Measurements from ENCODE around the gene ERBIN.

- TF ChIP-seq CTCF (IDR thresholded peaks at IDR 0.05; ENCODE audit: poor library complexity): no peak
- no peak for TF ChIP-seq EZH2 (IDR thresholded peaks at IDR 0.05; ENCODE audit: borderline replicate concordance)
Observed at GRCh38 chr5:65967288-65968066, 41.1 kb downstream of the ERBIN start.

All from hepatocyte (in vitro differentiated cells).